GM12878 (cell line): Measurements from ENCODE around the gene GRHL1. TPM values are rescaled to one million over a fixed set of nuclear protein-coding genes. Genes with fewer than 3 reads are reported as not detected.

Experiments
- ATAC-seq: fragments of 200-7000 bp; cut with Tn5 transposase; 3 replicates; pipeline ENCODE4 v1.9.1; 2020; ENCODE audit warnings: mild to moderate bottlenecking, moderate library complexity
- BruUV-seq: library from RNA; stranded (reverse); fragments of 400-500 nt; replicated peaks from 2 replicates; lab custom pipeline; 2021; lab: Mats Ljungman, UMichigan
- CTCF ChIA-PET: fragments of 300-600 bp; sonication (Branson Sonifier 250); formaldehyde crosslinking; extraction: SDS; loops from one replicate; lab custom pipeline; 2021; ENCODE audit warnings: inconsistent platforms; lab: Yijun Ruan, JAX
- POLR2A ChIA-PET: fragments of 350-600 bp; formaldehyde crosslinking; extraction: SDS; loops from one replicate; lab custom pipeline; 2021; ENCODE audit warnings: inconsistent platforms; lab: Charles Lee
- RAD21 ChIA-PET: fragments of 300-600 bp; sonication (Branson Sonifier 250); formaldehyde crosslinking; loops from one replicate; lab custom pipeline; 2023; ENCODE audit warnings: antibody characterized with exemption; ENCODE audit not compliant: unreplicated experiment; lab: Charles Lee
- SMC1A ChIA-PET: fragments of 300-600 bp; sonication (Branson Sonifier 250); formaldehyde crosslinking; loops from one replicate; lab custom pipeline; 2023; ENCODE audit not compliant: unreplicated experiment, uncharacterized antibody; lab: Charles Lee
- DNase-seq: peaks from one replicate; pipeline ENCODE4 v3.0.0-alpha.2; 2011; ENCODE audit warnings: low read depth, low spot score
- FAIRE-seq: peaks from 3 replicates; lab custom pipeline; 2011; peaks lifted over from hg19 to GRCh38; lab: Jason Lieb, UNC
- H2AFZ ChIP-seq: 2 replicates; pipeline ENCODE4 v1.6.0; 2011; ENCODE audit warnings: low read depth, low read length, control low read depth; ENCODE audit not compliant: control insufficient read depth
- H3K27ac ChIP-seq: 2 replicates; pipeline ENCODE4 v1.5.1; 2011; ENCODE audit warnings: control low read depth; ENCODE audit not compliant: control insufficient read depth, insufficient read depth
- H3K27me3 ChIP-seq, 2 experiments: replicated peaks in 1 of 2; 2 replicates each; pipeline versions ENCODE4 v1.6.0 to v1.6.1; 2011; ENCODE audit warnings: low read length in 1 of 2; ENCODE audit not compliant: control insufficient read depth in 2 of 2, insufficient read depth in 2 of 2
- H3K36me3 ChIP-seq, 2 experiments: 2 replicates each; pipeline ENCODE4 v1.5.1; 2011; ENCODE audit warnings: low read length in 1 of 2; ENCODE audit not compliant: control insufficient read depth in 2 of 2, insufficient read depth in 2 of 2
- H3K4me1 ChIP-seq: 2 replicates; pipeline ENCODE4 v1.6.1; 2011; ENCODE audit warnings: mild to moderate bottlenecking, low read length, moderate library complexity, mixed read lengths; ENCODE audit not compliant: control insufficient read depth, insufficient read depth
- H3K4me2 ChIP-seq: 2 replicates; pipeline ENCODE4 v1.6.0; 2011; ENCODE audit warnings: control low read depth; ENCODE audit not compliant: control insufficient read depth, insufficient read depth
- H3K4me3 ChIP-seq: fragments of 200-600 bp; sonication (generic); 2 replicates; pipeline ENCODE4 v1.5.1; 2016
- H3K79me2 ChIP-seq: 2 replicates; pipeline ENCODE4 v1.6.0; 2011; ENCODE audit warnings: low read length; ENCODE audit not compliant: control insufficient read depth, insufficient read depth
- H3K9ac ChIP-seq: 2 replicates; pipeline ENCODE4 v1.8.0; 2011; ENCODE audit warnings: low read length, control low read depth, mixed read lengths; ENCODE audit not compliant: control insufficient read depth, insufficient read depth
- H3K9me3 ChIP-seq: replicated peaks from 3 replicates; pipeline ENCODE4 v1.5.1; 2011; ENCODE audit warnings: mild to moderate bottlenecking, low read length; ENCODE audit not compliant: control insufficient read depth, insufficient read depth
- H4K20me1 ChIP-seq: 2 replicates; pipeline ENCODE4 v1.6.0; 2011; ENCODE audit not compliant: control insufficient read depth, insufficient read depth
- BCL11A ChIP-seq: IDR thresholded peaks from 2 replicates; pipeline ENCODE4 v1.6.1; 2011; ENCODE audit warnings: low read depth, low read length
- EZH2 ChIP-seq: IDR thresholded peaks from 2 replicates; pipeline ENCODE4 v1.6.1; 2012; ENCODE audit warnings: low read depth, mild to moderate bottlenecking, control low read depth, inconsistent platforms, low read length, borderline replicate concordance; ENCODE audit not compliant: control insufficient read depth
- FOXM1 ChIP-seq: IDR thresholded peaks from 2 replicates; pipeline ENCODE4 v1.6.1; 2012; ENCODE audit warnings: low read depth, mild to moderate bottlenecking, inconsistent platforms, low read length, moderate library complexity
- HCFC1 ChIP-seq: fragments of 150-350 bp; IDR thresholded peaks from 2 replicates; pipeline ENCODE4 v1.6.1; 2014; ENCODE audit warnings: low read length
- IKZF1 ChIP-seq: fragments of 450-650 bp; conservative IDR thresholded peaks from 2 replicates; pipeline ENCODE4 v1.6.1; 2017; ENCODE audit warnings: antibody characterized with exemption, mild to moderate bottlenecking
- KLF5 ChIP-seq: fragments of 450-650 bp; IDR thresholded peaks from 2 replicates; pipeline ENCODE4 v1.6.1; 2014; ENCODE audit warnings: mild to moderate bottlenecking; ENCODE audit not compliant: partially characterized antibody
- POLR2AphosphoS5 ChIP-seq: IDR thresholded peaks from 2 replicates; pipeline ENCODE4 v1.6.1; 2011; ENCODE audit warnings: mild to moderate bottlenecking, low read length, inconsistent platforms
- POU2F2 ChIP-seq: IDR thresholded peaks from 3 replicates; pipeline ENCODE4 v1.6.1; 2011; ENCODE audit warnings: low read depth, mild to moderate bottlenecking, low read length, borderline replicate concordance
- RB1 ChIP-seq: fragments of 450-650 bp; formaldehyde crosslinking; IDR thresholded peaks from 2 replicates; pipeline ENCODE4 v1.6.1; 2017; ENCODE audit warnings: mild to moderate bottlenecking, borderline replicate concordance
- SREBF2 ChIP-seq: IDR thresholded peaks from 2 replicates; pipeline ENCODE4 v1.6.1; 2012; ENCODE audit warnings: mild to moderate bottlenecking, low read length
- ZNF274 ChIP-seq: IDR thresholded peaks from one replicate; pipeline ENCODE4 v1.8.0; 2011; ENCODE audit not compliant: insufficient read length, insufficient read depth
- ZNF384 ChIP-seq: IDR thresholded peaks from 2 replicates; pipeline ENCODE4 v1.6.1; 2012; ENCODE audit warnings: low read depth, mild to moderate bottlenecking, low read length, improper control_type of control experiment, borderline replicate concordance
- WGBS: methylation state at CpG from one replicate; pipeline ENCODE4 v1.1.6; 2016; ENCODE audit warnings: low lambda C conversion rate; ENCODE audit not compliant: insufficient replicate concordance, insufficient coverage; ENCODE audit errors: missing lambda C conversion rate; 5-methylcytosine and 5-hydroxymethylcytosine counted together
- in situ Hi-C: fragments of 300-500 bp; cut with MboI; formaldehyde crosslinking; loops from 9 replicates; pipeline ENCODE4 v1.14.3; 2018; ENCODE audit warnings: mixed read lengths
- intact Hi-C: fragments of 100-400 bp; cut with micrococcal nuclease; formaldehyde crosslinking; loops from one replicate; pipeline ENCODE4 v1.14.2; 2022; ENCODE audit not compliant: unreplicated experiment
- polyA plus RNA-seq, 11 experiments: library from polyadenylated mRNA; depleted of rRNA in 4 of 11; unstranded in 6 of 11; stranded (reverse) in 5 of 11; fragments of >200 nt; fragmentation: Nextera tagmentation in 4 of 11; fragmentation: Illumina TruSeq in 1 of 11; extraction: Ambion mirVana in 4 of 11; extraction: Trizol in 1 of 11; gene quantifications; 1 replicate in 1 of 11; 2 replicates in 10 of 11; pipeline versions ENCODE4 v1.2.1 to v1.2.3, GENCODE V29; 2011 to 2016; ENCODE audit warnings: inconsistent platforms in 2 of 11, missing spikeins in 2 of 11, low read depth in 1 of 11
- total RNA-seq, 4 experiments: library from RNA; depleted of rRNA in 3 of 4; stranded (reverse); fragments of >200 nt in 3 of 4; fragmentation: Illumina TruSeq in 1 of 4; extraction: Trizol in 1 of 4; gene quantifications; 2 replicates each; pipeline versions ENCODE4 v1.2.1 to v1.2.3, GENCODE V29; 2013 to 2021
- TF ChIP-seq, protein P1 (sequence below): IDR thresholded peaks from 2 replicates; pipeline ENCODE4 v1.6.1; 2011; ENCODE audit warnings: low read depth, mild to moderate bottlenecking, low read length, moderate library complexity, borderline replicate concordance; ENCODE audit errors: extremely low read depth
- TF ChIP-seq, protein P2 (sequence below): fragments of 450-650 bp; IDR thresholded peaks from 2 replicates; pipeline ENCODE4 v1.6.1; 2017; ENCODE audit warnings: low read depth, mild to moderate bottlenecking, moderate library complexity

Gene GRHL1
- total and polyA plus RNA-seq, 10 of the 15 experiments (the other 5 are each of a cell fraction or from before 2014, with no cell fraction given), result 0.09 to 0.81 (median 0.28) TPM; not detected in 1

DNA sequence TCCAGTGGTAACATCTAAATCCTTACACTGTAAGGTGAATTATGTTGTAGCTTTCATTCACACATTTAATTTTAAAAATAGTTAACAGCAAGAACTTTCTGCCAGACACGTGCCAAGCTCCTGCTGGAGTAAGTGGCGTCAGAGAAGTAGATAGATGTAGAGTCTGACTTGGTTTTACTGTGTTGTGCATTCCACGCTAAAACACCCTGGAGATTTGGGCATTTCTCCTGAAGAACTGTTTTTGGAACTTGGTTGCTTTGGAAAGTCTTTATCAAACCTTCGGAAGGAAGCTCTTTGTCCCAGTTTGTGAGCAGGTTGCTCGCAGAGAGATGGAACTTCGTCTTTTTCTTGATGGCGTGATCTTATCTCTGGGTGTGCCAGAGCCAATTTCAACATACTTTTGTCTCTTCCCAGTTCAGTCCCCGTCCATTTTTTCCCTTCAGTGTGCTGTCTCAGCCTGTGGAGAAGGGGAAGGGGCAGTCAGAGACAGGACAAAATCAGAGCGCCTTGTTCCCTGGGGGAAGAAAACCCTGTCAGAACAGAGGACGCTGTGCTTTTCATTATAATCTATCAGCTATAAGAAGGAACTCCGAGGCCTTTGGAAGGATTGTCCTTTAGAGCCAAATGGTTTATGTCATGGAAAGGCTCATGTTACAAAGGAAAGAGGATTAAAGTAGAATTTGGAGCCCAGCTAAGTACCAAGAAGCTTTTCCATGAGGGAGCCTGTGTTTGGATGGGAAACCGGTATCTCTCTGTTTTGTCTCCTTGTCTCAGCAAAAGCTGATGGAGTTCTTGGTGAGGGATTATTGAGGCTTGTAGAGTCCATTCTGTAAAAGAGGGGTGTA, 18.9 kb downstream of the GRHL1 start:
- H2AFZ ChIP-seq, result no peak overlapping the region
- SMC1A ChIA-PET, result interaction anchor here (1.2 to 5.3 kb wide), 4 partner anchors 9 to 23 kb away, joined by 3 to 24 read pairs (median 6); no protein-coding TSS in a partner anchor
- H3K9ac ChIP-seq, result no peak overlapping the region
- ATAC-seq, result no peak
- no peaks in the 10 kb centered on the region for H3K36me3 ChIP-seq
- no peak overlapping the region for H3K4me2 ChIP-seq
- POLR2A ChIA-PET, result no interaction called here
- CTCF ChIA-PET, result interaction anchor here (1.0 to 4.2 kb wide), 5 partner anchors 14 to 157 kb away, joined by 3 to 49 read pairs (median 5); no protein-coding TSS in a partner anchor
- H3K27me3 ChIP-seq, result no peaks in the 10 kb centered on the region
- peaks cover 14% of the 10 kb centered on the region for H3K4me1 ChIP-seq
- no TSS peak for BruUV-seq
- H3K9me3 ChIP-seq, result no peaks in the 10 kb centered on the region
- DNase-seq, result no peak
- intact Hi-C loops, result no loop called here
- in situ Hi-C loops, result no loop called here
- RAD21 ChIA-PET, result interaction anchor here (0.6 kb wide), 1 partner anchor 14 kb away, joined by 5 read pairs; no protein-coding TSS in a partner anchor
- FAIRE-seq, result no peak
- TF ChIP-seq ZNF274 (no peak), HCFC1 (no peak), SREBF2 (no peak), EZH2 (no peak), FOXM1 (no peak), POU2F2 (no peak), POLR2AphosphoS5 (no peak), KLF5 (no peak), RB1 (no peak), ZNF384 (no peak), BCL11A (no peak), IKZF1 (no peak)
- TF ChIP-seq, protein P1, sequence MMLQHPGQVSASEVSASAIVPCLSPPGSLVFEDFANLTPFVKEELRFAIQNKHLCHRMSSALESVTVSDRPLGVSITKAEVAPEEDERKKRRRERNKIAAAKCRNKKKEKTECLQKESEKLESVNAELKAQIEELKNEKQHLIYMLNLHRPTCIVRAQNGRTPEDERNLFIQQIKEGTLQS, result no peak
- TF ChIP-seq, protein P2, sequence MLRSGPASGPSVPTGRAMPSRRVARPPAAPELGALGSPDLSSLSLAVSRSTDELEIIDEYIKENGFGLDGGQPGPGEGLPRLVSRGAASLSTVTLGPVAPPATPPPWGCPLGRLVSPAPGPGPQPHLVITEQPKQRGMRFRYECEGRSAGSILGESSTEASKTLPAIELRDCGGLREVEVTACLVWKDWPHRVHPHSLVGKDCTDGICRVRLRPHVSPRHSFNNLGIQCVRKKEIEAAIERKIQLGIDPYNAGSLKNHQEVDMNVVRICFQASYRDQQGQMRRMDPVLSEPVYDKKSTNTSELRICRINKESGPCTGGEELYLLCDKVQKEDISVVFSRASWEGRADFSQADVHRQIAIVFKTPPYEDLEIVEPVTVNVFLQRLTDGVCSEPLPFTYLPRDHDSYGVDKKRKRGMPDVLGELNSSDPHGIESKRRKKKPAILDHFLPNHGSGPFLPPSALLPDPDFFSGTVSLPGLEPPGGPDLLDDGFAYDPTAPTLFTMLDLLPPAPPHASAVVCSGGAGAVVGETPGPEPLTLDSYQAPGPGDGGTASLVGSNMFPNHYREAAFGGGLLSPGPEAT, result no peak
- 76% methylated on average over 12 of the region's 12 CpGs for WGBS
- H4K20me1 ChIP-seq, result no peaks in the 10 kb centered on the region
- no peak overlapping the region for H3K4me3 ChIP-seq
- no peak overlapping the region for H3K27ac ChIP-seq
- H3K79me2 ChIP-seq, result no peaks in the 10 kb centered on the region
